ENCODE measurements around the gene SHROOM2.

DNA sequence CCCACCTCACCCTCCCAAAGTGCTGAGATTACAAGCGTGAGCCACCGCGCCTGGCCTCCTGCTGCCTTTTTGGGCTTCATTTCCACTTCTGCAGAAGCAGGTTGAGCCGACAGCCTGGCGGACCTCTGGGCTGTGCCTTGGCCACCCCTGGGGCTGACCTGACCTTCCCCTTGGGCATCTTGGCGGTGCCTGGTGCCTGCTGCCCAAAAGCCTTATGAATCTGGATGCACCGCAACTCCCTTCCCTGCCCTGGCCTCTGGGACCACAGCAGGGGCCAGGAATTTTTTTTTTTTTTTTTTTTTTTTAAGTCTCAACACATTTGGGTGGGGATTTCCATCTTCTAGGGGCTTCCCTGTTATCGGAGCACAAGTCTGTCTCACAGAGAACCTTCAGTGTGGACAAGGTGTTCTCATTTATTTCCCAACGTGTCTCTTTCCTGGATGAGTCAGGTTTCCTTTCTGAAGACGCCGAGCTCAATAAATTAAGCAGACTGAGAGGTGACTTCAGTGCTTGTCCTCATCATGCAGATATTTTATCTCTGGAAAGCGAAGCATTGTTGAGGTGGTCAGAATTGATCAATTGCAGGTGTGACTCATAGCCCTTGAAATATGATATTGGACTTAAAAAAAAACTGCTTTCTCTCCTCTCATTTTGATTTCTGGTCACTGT, 79.7 kb downstream of the SHROOM2 start:
- no peak for TF ChIP-seq SNAI2 (CRISPR knock-in tag; IDR thresholded peaks at IDR 0.05)
- TF ChIP-seq ZFP3 (CRISPR knock-in tag; IDR thresholded peaks at IDR 0.05): no peak
- no peak for TF ChIP-seq ARNTL (CRISPR knock-in tag; IDR thresholded peaks at IDR 0.05; ENCODE audit: borderline replicate concordance, low read depth)
- TF ChIP-seq BACH2 (CRISPR knock-in tag; IDR thresholded peaks at IDR 0.05; ENCODE audit: borderline replicate concordance): no peak
- TF ChIP-seq, protein P1, sequence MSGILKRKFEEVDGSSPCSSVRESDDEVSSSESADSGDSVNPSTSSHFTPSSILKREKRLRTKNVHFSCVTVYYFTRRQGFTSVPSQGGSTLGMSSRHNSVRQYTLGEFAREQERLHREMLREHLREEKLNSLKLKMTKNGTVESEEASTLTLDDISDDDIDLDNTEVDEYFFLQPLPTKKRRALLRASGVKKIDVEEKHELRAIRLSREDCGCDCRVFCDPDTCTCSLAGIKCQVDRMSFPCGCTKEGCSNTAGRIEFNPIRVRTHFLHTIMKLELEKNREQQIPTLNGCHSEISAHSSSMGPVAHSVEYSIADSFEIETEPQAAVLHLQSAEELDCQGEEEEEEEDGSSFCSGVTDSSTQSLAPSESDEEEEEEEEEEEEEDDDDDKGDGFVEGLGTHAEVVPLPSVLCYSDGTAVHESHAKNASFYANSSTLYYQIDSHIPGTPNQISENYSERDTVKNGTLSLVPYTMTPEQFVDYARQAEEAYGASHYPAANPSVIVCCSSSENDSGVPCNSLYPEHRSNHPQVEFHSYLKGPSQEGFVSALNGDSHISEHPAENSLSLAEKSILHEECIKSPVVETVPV (CRISPR knock-in tag; IDR thresholded peaks at IDR 0.05): no peak
- TF ChIP-seq CSDC2 (CRISPR knock-in tag; IDR thresholded peaks at IDR 0.05): no peak
- TF ChIP-seq, protein P2, sequence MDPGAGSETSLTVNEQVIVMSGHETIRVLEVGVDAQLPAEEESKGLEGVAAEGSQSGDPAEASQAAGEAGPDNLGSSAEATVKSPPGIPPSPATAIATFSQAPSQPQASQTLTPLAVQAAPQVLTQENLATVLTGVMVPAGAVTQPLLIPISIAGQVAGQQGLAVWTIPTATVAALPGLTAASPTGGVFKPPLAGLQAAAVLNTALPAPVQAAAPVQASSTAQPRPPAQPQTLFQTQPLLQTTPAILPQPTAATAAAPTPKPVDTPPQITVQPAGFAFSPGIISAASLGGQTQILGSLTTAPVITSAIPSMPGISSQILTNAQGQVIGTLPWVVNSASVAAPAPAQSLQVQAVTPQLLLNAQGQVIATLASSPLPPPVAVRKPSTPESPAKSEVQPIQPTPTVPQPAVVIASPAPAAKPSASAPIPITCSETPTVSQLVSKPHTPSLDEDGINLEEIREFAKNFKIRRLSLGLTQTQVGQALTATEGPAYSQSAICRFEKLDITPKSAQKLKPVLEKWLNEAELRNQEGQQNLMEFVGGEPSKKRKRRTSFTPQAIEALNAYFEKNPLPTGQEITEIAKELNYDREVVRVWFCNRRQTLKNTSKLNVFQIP (CRISPR knock-in tag; IDR thresholded peaks at IDR 0.05; ENCODE audit: borderline replicate concordance, low read depth): no peak
- TF ChIP-seq ZNF565 (CRISPR knock-in tag; conservative IDR thresholded peaks at IDR 0.05; ENCODE audit: low read depth): no peak
- no peak for TF ChIP-seq ESRRG (CRISPR knock-in tag; IDR thresholded peaks at IDR 0.05)

All from SK-N-SH treated with all-trans-retinoic acid at 6 μM for 48 hours (cell line).